Erythroblast (primary cell): ENCODE data around the gene FOXP1.

Experiments
- GATA1 ChIP-seq: IDR thresholded peaks from 2 replicates; pipeline ENCODE4 v1.6.1; 2011; ENCODE audit warnings: low read depth, mild to moderate bottlenecking, control low read depth, low read length, moderate library complexity
- POLR2A ChIP-seq: IDR thresholded peaks from 2 replicates; pipeline ENCODE4 v1.6.1; 2011; ENCODE audit warnings: mild to moderate bottlenecking, low read length

DNA sequence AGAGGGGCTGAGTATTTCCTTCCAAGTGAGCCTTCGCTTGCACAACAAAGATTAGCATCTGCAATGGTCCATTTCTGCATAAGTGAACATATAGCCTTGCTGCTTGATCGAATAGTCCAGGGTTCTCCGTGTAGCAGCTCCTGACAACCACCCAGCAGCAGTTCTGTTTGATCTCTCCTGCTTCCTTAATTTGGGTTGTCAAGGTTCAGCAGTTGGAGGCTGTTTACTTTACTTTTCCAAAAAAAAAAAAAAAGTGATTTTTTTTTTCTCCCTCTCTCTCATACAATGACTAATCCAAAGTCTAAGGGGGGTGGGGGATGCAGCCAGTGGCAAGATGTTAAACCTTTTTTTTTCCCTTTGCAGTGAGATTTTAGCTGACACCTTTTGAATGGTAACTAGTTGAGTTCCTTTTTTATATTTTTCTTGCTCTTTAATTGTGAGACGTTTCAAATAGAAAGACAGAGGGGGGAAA lies 3.6 kb downstream of the FOXP1 start:
- TF ChIP-seq POLR2A (no peak), GATA1 (no peak)
